ENCODE data around the gene EPS15. TPM values are rescaled to one million over a fixed set of nuclear protein-coding genes. Genes with fewer than 3 reads are reported as not detected.

EPS15 gene
- total and polyA plus RNA-seq, 9 of the 15 experiments (the other 6 are each of a cell fraction or from before 2014, with no cell fraction given), result 23.1 to 69.0 (median 41.7) TPM

DNA sequence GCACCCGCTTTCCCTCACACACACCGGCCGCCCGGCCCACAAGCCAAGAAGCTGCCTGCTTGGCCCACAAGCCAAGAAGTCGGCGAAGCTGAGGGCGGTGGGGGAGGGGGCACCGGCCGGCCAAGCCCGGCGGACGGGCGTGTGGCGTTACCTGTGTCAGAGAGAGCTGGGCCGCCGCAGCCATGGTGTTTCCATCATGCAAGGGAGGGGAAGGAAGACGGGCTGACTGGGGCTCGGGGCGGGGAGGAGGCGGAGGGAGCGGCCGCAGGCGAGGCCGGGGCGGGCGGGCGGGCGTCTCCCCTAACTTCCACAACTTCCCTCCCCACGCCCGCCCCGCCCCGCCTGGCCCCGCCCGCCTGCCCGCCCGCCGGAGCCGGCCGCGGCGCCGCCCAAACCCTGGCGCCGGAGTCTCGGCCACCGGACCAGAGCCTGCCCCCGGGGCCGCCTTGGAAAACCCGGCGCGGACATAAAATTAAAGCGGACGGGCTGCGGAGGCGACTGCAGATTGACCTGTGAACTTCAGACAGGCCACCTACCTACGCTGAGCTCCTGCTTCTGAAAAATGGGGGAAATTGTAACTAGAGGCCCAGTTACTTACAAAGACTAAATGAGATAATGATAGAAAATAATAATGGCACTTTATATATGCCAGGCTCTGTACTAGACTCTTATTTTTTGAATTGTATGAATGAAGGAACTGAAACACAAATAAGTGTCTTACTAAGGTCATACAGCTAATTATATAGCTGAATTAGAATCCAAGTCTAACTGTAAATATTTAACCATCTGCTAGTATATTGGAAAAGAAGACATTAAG lies at the start of gene EPS15 (continued):
- TF ChIP-seq, protein P1, sequence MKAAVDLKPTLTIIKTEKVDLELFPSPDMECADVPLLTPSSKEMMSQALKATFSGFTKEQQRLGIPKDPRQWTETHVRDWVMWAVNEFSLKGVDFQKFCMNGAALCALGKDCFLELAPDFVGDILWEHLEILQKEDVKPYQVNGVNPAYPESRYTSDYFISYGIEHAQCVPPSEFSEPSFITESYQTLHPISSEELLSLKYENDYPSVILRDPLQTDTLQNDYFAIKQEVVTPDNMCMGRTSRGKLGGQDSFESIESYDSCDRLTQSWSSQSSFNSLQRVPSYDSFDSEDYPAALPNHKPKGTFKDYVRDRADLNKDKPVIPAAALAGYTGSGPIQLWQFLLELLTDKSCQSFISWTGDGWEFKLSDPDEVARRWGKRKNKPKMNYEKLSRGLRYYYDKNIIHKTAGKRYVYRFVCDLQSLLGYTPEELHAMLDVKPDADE (conservative IDR thresholded peaks at IDR 0.05; ENCODE audit: control insufficient read depth, low read depth, low read length), result peak; percentile 72; the same call in 1 of the 2 replicates
- TF ChIP-seq ZNF274 (IDR thresholded peaks at IDR 0.05; ENCODE audit: borderline replicate concordance, low read depth, low read length), result no peak
- TF ChIP-seq ELF4 (CRISPR knock-in tag; IDR thresholded peaks at IDR 0.05), result peak; percentile 30; the same call in 1 of the 2 replicates
- TF ChIP-seq MTA3 (IDR thresholded peaks at IDR 0.05; ENCODE audit: borderline replicate concordance), result 0 out of 2 replicates have a peak, but pooled peaks have one; percentile 16
- TF ChIP-seq, protein P2, sequence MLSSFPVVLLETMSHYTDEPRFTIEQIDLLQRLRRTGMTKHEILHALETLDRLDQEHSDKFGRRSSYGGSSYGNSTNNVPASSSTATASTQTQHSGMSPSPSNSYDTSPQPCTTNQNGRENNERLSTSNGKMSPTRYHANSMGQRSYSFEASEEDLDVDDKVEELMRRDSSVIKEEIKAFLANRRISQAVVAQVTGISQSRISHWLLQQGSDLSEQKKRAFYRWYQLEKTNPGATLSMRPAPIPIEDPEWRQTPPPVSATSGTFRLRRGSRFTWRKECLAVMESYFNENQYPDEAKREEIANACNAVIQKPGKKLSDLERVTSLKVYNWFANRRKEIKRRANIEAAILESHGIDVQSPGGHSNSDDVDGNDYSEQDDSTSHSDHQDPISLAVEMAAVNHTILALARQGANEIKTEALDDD (IDR thresholded peaks at IDR 0.05), result no peak
- no peak for TF ChIP-seq ZKSCAN8 (CRISPR knock-in tag; IDR thresholded peaks at IDR 0.05)
- no peak for TF ChIP-seq ZNF717 (CRISPR knock-in tag; IDR thresholded peaks at IDR 0.05)
- TF ChIP-seq, protein P3, sequence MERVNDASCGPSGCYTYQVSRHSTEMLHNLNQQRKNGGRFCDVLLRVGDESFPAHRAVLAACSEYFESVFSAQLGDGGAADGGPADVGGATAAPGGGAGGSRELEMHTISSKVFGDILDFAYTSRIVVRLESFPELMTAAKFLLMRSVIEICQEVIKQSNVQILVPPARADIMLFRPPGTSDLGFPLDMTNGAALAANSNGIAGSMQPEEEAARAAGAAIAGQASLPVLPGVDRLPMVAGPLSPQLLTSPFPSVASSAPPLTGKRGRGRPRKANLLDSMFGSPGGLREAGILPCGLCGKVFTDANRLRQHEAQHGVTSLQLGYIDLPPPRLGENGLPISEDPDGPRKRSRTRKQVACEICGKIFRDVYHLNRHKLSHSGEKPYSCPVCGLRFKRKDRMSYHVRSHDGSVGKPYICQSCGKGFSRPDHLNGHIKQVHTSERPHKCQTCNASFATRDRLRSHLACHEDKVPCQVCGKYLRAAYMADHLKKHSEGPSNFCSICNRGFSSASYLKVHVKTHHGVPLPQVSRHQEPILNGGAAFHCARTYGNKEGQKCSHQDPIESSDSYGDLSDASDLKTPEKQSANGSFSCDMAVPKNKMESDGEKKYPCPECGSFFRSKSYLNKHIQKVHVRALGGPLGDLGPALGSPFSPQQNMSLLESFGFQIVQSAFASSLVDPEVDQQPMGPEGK (CRISPR knock-in tag; IDR thresholded peaks at IDR 0.05; ENCODE audit: borderline replicate concordance), result no peak
- no peak for TF ChIP-seq NFATC3 (IDR thresholded peaks at IDR 0.05)
- TF ChIP-seq ZNF764 (CRISPR knock-in tag; IDR thresholded peaks at IDR 0.05; ENCODE audit: low read depth), result no peak
- 0 out of 2 replicates have a peak, but pooled peaks have one; percentile 33 for TF ChIP-seq LCOR (CRISPR knock-in tag; IDR thresholded peaks at IDR 0.05)
- peak; percentile 41; the same call in 1 of the 2 replicates for TF ChIP-seq KLF13 (tag; IDR thresholded peaks at IDR 0.05; ENCODE audit: borderline replicate concordance, low read depth)
- 0 out of 2 replicates have a peak, but pooled peaks have one; percentile 63 for TF ChIP-seq ZNF41 (CRISPR knock-in tag; conservative IDR thresholded peaks at IDR 0.05)
- TF ChIP-seq, protein P4, sequence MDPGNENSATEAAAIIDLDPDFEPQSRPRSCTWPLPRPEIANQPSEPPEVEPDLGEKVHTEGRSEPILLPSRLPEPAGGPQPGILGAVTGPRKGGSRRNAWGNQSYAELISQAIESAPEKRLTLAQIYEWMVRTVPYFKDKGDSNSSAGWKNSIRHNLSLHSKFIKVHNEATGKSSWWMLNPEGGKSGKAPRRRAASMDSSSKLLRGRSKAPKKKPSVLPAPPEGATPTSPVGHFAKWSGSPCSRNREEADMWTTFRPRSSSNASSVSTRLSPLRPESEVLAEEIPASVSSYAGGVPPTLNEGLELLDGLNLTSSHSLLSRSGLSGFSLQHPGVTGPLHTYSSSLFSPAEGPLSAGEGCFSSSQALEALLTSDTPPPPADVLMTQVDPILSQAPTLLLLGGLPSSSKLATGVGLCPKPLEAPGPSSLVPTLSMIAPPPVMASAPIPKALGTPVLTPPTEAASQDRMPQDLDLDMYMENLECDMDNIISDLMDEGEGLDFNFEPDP (CRISPR knock-in tag; IDR thresholded peaks at IDR 0.05), result no peak
- no peak for TF ChIP-seq FOSL1 (tag; conservative IDR thresholded peaks at IDR 0.05)
- no peak for TF ChIP-seq ZNF197 (CRISPR knock-in tag; IDR thresholded peaks at IDR 0.05; ENCODE audit: low read depth)
- TF ChIP-seq, protein P5, sequence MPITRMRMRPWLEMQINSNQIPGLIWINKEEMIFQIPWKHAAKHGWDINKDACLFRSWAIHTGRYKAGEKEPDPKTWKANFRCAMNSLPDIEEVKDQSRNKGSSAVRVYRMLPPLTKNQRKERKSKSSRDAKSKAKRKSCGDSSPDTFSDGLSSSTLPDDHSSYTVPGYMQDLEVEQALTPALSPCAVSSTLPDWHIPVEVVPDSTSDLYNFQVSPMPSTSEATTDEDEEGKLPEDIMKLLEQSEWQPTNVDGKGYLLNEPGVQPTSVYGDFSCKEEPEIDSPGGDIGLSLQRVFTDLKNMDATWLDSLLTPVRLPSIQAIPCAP (CRISPR knock-in tag; IDR thresholded peaks at IDR 0.05; ENCODE audit: borderline replicate concordance), result no peak
- TF ChIP-seq, protein P6, sequence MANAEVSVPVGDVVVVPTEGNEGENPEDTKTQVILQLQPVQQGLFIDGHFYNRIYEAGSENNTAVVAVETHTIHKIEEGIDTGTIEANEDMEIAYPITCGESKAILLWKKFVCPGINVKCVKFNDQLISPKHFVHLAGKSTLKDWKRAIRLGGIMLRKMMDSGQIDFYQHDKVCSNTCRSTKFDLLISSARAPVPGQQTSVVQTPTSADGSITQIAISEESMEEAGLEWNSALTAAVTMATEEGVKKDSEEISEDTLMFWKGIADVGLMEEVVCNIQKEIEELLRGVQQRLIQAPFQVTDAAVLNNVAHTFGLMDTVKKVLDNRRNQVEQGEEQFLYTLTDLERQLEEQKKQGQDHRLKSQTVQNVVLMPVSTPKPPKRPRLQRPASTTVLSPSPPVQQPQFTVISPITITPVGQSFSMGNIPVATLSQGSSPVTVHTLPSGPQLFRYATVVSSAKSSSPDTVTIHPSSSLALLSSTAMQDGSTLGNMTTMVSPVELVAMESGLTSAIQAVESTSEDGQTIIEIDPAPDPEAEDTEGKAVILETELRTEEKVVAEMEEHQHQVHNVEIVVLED (CRISPR knock-in tag; IDR thresholded peaks at IDR 0.05), result peak; percentile 30; the same call in 1 of the 2 replicates
- no peak for TF ChIP-seq PRMT5 (CRISPR knock-in tag; IDR thresholded peaks at IDR 0.05)

Measured in K562 (cell line).